Endometrial microvascular endothelial cells (primary cell): ENCODE results near the gene GRIN1. TPM values are rescaled to one million over a fixed set of nuclear protein-coding genes. Genes with fewer than 3 reads are reported as not detected.
"Not testable (repeated sequence)": the region's sequence is repeated elsewhere in the genome, so short reads cannot be mapped to it uniquely, and the experiment has no call there.

Source experiments
- in situ Hi-C: cut with HindIII; loops from 2 replicates; pipeline ENCODE4 v1.10.0; 2017; ENCODE audit warnings: low sequenced_read_pairs, low pct_unique_long_range_greater_than_20kb; ENCODE audit errors: inconsistent ontology term
- total RNA-seq: library from RNA; depleted of rRNA; stranded (reverse); fragments of >200 nt; gene quantifications from one replicate; pipeline ENCODE4 v1.2.3, GENCODE V29; 2015; ENCODE audit errors: inconsistent ontology term

Gene GRIN1
- total RNA-seq, 1 donor from 2014 or later, result not detected

GRCh38 chr9:137126786-137127185, 12.2 kb upstream of the GRIN1 start:
- in situ Hi-C loops, result no loop called here

- in situ Hi-C loops, result no loop called here
Measured at GRCh38 chr9:137127301-137128157, 11.4 kb upstream of the GRIN1 start.

GRCh38 chr9:137128158-137128861, 10.6 kb upstream of the GRIN1 start:
- in situ Hi-C loops, result no loop called here

- in situ Hi-C loops, result no loop called here
Measured at GRCh38 chr9:137128862-137129455, 10.0 kb upstream of the GRIN1 start.

GRCh38 chr9:137129456-137130175, 9.3 kb upstream of the GRIN1 start:
- in situ Hi-C loops, result no loop called here

- in situ Hi-C loops, result no loop called here
Measured at GRCh38 chr9:137130176-137130755, 8.7 kb upstream of the GRIN1 start.

- in situ Hi-C loops, result no loop called here
Measured at GRCh38 chr9:137134191-137134590, 4.8 kb upstream of the GRIN1 start.

GRCh38 chr9:137135154-137135553, 3.8 kb upstream of the GRIN1 start:
- in situ Hi-C loops, result not testable (repeated sequence)

- in situ Hi-C loops, result no loop called here
Measured at GRCh38 chr9:137136261-137136880, 2.6 kb upstream of the GRIN1 start.

GRCh38 chr9:137136881-137137607, 1.9 kb upstream of the GRIN1 start:
- in situ Hi-C loops, result no loop called here

- in situ Hi-C loops, result no loop called here
Measured at GRCh38 chr9:137138058-137138721, 764 bp upstream of the GRIN1 start.

- in situ Hi-C loops, result no loop called here
Measured at GRCh38 chr9:137139468-137140150, 655 bp downstream of the GRIN1 start.

- in situ Hi-C loops, result no loop called here
Measured at GRCh38 chr9:137140151-137141012, 1.4 kb downstream of the GRIN1 start.

- in situ Hi-C loops, result no loop called here
Measured at GRCh38 chr9:137141050-137141810, 2.3 kb downstream of the GRIN1 start.
